OCI-LY7 (cell line): ENCODE data around the gene DOLPP1.

Source experiments
- CTCF ChIP-seq: fragments of 200-600 bp; sonication (generic); conservative IDR thresholded peaks from 2 replicates; pipeline ENCODE4 v1.5.1; 2014; ENCODE audit warnings: mild to moderate bottlenecking, antibody characterized with exemption, low read length, moderate library complexity, mixed read lengths
- EZH2phosphoT487 ChIP-seq: fragments of 200-600 bp; sonication (generic); IDR thresholded peaks from 2 replicates; pipeline ENCODE4 v1.6.1; 2018; ENCODE audit warnings: low read depth, borderline replicate concordance, mild to moderate bottlenecking, mixed run types, antibody characterized with exemption, low read length, moderate library complexity, mixed read lengths

- no peak for TF ChIP-seq CTCF
- TF ChIP-seq EZH2phosphoT487 = no peak
Measured at GRCh38 chr9:129136446-129137035, 55.6 kb downstream of the DOLPP1 start.
